Thymus (tissue), 11 donors: Measurements from ENCODE around the gene DOCK4. TPM values are rescaled to one million over a fixed set of nuclear protein-coding genes. Genes with fewer than 3 reads are reported as not detected.

Source experiments
- DNase-seq, 9 donors: peaks; one replicate each; pipeline ENCODE4 v3.0.0-alpha.2; 2013; ENCODE audit warnings: low spot score in 9 of 9, low read depth in 6 of 9, missing footprints in 1 of 9
- H3K27ac ChIP-seq, 2 donors: one replicate each; pipeline ENCODE4 v1.5.1; 2013; ENCODE audit warnings: control low read depth in 1 of 2, low read depth in 1 of 2, low read length in 1 of 2, mild to moderate bottlenecking in 1 of 2, moderate library complexity in 1 of 2
- H3K27me3 ChIP-seq, 2 donors: one replicate each; pipeline ENCODE4 v1.5.1; 2013; ENCODE audit warnings: low read length in 1 of 2; ENCODE audit not compliant: control insufficient read depth in 2 of 2, insufficient read depth in 1 of 2
- H3K36me3 ChIP-seq, 2 donors: one replicate each; pipeline ENCODE4 v1.5.1; 2013; ENCODE audit warnings: low read length in 1 of 2, mild to moderate bottlenecking in 1 of 2, moderate library complexity in 1 of 2; ENCODE audit not compliant: control insufficient read depth in 2 of 2, insufficient read depth in 2 of 2
- H3K4me1 ChIP-seq, 2 donors: one replicate each; pipeline ENCODE4 v1.5.1; 2013; ENCODE audit warnings: low read length in 2 of 2; ENCODE audit not compliant: control insufficient read depth in 2 of 2, insufficient read depth in 2 of 2
- H3K4me3 ChIP-seq, 2 donors: one replicate each; pipeline ENCODE4 v1.5.1; 2013; ENCODE audit warnings: low read length in 2 of 2, control low read depth in 1 of 2, mild to moderate bottlenecking in 1 of 2
- H3K9me3 ChIP-seq, 2 donors: one replicate each; pipeline ENCODE4 v1.5.1; 2013; ENCODE audit warnings: low read length in 1 of 2, mild to moderate bottlenecking in 1 of 2; ENCODE audit not compliant: control insufficient read depth in 2 of 2, insufficient read depth in 1 of 2
- WGBS: extraction: QIAGEN DNeasy Blood & Tissue Kit; methylation state at CpG from one replicate; pipeline ENCODE4 v1.1.7; 2013; 5-methylcytosine and 5-hydroxymethylcytosine counted together
- polyA plus RNA-seq: library from polyadenylated mRNA; stranded (reverse); fragments of 200-250 nt; gene quantifications from one replicate; pipeline ENCODE4 v1.2.3, GENCODE V29; 2013
- total RNA-seq: library from RNA; stranded (reverse); fragments of 120-200 nt; gene quantifications from one replicate; pipeline ENCODE4 v1.2.4, GENCODE V29; 2013
- donor health status: healthy.

Gene DOCK4
- total and polyA plus RNA-seq, 2 donors: 3.5 to 4.7 TPM

GRCh38 chr7:112116358-112116757 lies 89.8 kb downstream of the DOCK4 start:
- H3K27me3 ChIP-seq: no peaks in the 10 kb centered on the region
- no peak for DNase-seq
- over 99% methylated on average over 2 of the region's 2 CpGs for WGBS
- no peak overlapping the region for H3K4me3 ChIP-seq
- no peaks in the 10 kb centered on the region for H3K4me1 ChIP-seq
- no peaks in the 10 kb centered on the region for H3K9me3 ChIP-seq
- no peak overlapping the region for H3K27ac ChIP-seq
- no peaks in the 10 kb centered on the region for H3K36me3 ChIP-seq

GRCh38 chr7:112115880-112116279 lies 90.3 kb downstream of the DOCK4 start:
- 94% methylated on average over 1 of the region's 1 CpG for WGBS
- Histone ChIP-seq H3K4me1 (no peaks in the 10 kb centered on the region), H3K27me3 (no peaks in the 10 kb centered on the region), H3K4me3 (no peak overlapping the region), H3K36me3 (no peaks in the 10 kb centered on the region), H3K27ac (no peak overlapping the region), H3K9me3 (no peaks in the 10 kb centered on the region)
- no peak for DNase-seq

- no peaks in the 10 kb centered on the region for H3K4me1 ChIP-seq
- DNase-seq: no peak
- 92% methylated on average over 1 of the region's 1 CpG for WGBS
- H3K4me3 ChIP-seq: no peak overlapping the region
- H3K27ac ChIP-seq: no peak overlapping the region
- no peaks in the 10 kb centered on the region for H3K9me3 ChIP-seq
- no peaks in the 10 kb centered on the region for H3K27me3 ChIP-seq
- H3K36me3 ChIP-seq: no peaks in the 10 kb centered on the region
Measured at GRCh38 chr7:112113913-112114575, 92.2 kb downstream of the DOCK4 start.

GRCh38 chr7:112112822-112113255 lies 93.4 kb downstream of the DOCK4 start:
- Histone ChIP-seq H3K36me3 (no peaks in the 10 kb centered on the region), H3K9me3 (no peaks in the 10 kb centered on the region), H3K4me1 (no peaks in the 10 kb centered on the region), H3K4me3 (no peak overlapping the region), H3K27ac (no peak overlapping the region), H3K27me3 (no peaks in the 10 kb centered on the region)
- DNase-seq: no peak
- WGBS: 70% methylated on average over 5 of the region's 5 CpGs

- Histone ChIP-seq H3K4me3 (no peak overlapping the region), H3K27ac (no peak overlapping the region), H3K27me3 (no peaks in the 10 kb centered on the region), H3K4me1 (no peaks in the 10 kb centered on the region), H3K36me3 (no peaks in the 10 kb centered on the region), H3K9me3 (no peaks in the 10 kb centered on the region)
- 97% methylated on average over 7 of the region's 7 CpGs for WGBS
- DNase-seq: no peak
Measured at GRCh38 chr7:112110651-112111050, 95.5 kb downstream of the DOCK4 start.

GRCh38 chr7:112110175-112110574 lies 96.0 kb downstream of the DOCK4 start:
- H3K27ac ChIP-seq: no peak overlapping the region
- H3K36me3 ChIP-seq: no peaks in the 10 kb centered on the region
- no peaks in the 10 kb centered on the region for H3K27me3 ChIP-seq
- 95% methylated on average over 2 of the region's 2 CpGs for WGBS
- no peaks in the 10 kb centered on the region for H3K9me3 ChIP-seq
- H3K4me1 ChIP-seq: no peaks in the 10 kb centered on the region
- no peak for DNase-seq
- H3K4me3 ChIP-seq: no peak overlapping the region

- WGBS: 92% methylated on average over 2 of the region's 2 CpGs
- no peak overlapping the region for H3K4me3 ChIP-seq
- no peak overlapping the region for H3K27ac ChIP-seq
- H3K4me1 ChIP-seq: no peaks in the 10 kb centered on the region
- no peaks in the 10 kb centered on the region for H3K27me3 ChIP-seq
- H3K9me3 ChIP-seq: no peaks in the 10 kb centered on the region
- H3K36me3 ChIP-seq: no peaks in the 10 kb centered on the region
- DNase-seq: no peak
Measured at GRCh38 chr7:112108981-112109380, 97.2 kb downstream of the DOCK4 start.

- DNase-seq: no peak
- 60% methylated on average over 8 of the region's 8 CpGs for WGBS
- H3K27me3 ChIP-seq: no peaks in the 10 kb centered on the region
- H3K27ac ChIP-seq: no peak overlapping the region
- H3K36me3 ChIP-seq: no peaks in the 10 kb centered on the region
- H3K4me1 ChIP-seq: no peaks in the 10 kb centered on the region
- no peak overlapping the region for H3K4me3 ChIP-seq
- no peaks in the 10 kb centered on the region for H3K9me3 ChIP-seq
Measured at GRCh38 chr7:112105584-112106530, 100.3 kb downstream of the DOCK4 start.

- Histone ChIP-seq H3K9me3 (no peaks in the 10 kb centered on the region), H3K4me3 (no peak overlapping the region), H3K36me3 (no peaks in the 10 kb centered on the region), H3K27me3 (no peaks in the 10 kb centered on the region), H3K4me1 (no peaks in the 10 kb centered on the region), H3K27ac (no peak overlapping the region)
- 91% methylated on average over 2 of the region's 2 CpGs for WGBS
- no peak for DNase-seq
Measured at GRCh38 chr7:112104120-112104519, 102.1 kb downstream of the DOCK4 start.
